GM18502 (cell line): Measurements from ENCODE around the gene CSGALNACT2.

ENCODE experiments used
- ATAC-seq: cut with Tn5 transposase; IDR thresholded peaks from one replicate; pipeline ENCODE4 v1.9.1; 2021; ENCODE audit warnings: mild to moderate bottlenecking; ENCODE audit not compliant: unreplicated experiment, poor library complexity

Gene CSGALNACT2

DNA sequence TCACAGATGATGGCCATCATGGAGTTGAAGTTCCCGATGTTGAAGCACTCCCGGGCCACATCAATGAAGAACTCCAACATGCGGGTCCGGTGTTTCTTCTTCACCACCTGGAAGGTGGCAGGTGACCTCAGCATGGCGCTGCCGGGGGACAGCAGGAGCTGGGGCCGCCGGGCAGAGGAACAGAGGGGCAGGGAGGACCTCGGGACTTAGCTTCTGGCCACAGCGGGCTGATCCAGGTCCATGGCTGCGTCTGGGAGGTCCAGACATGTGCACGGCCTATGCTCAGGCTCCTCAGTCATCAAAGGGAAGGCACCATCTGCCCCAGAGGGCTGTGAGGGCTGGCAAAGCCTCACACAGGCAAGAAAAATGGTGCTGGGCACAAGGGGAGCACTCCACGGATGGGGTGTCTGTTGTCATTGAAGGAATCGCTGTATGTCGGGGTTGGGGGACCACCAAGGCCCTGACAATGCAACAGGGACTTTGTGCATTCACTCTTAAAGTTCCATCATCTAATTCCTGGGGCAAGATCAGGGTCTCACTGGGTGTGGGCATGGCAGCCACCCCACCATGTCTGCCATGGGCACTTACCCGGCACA lies 60.9 kb downstream of the CSGALNACT2 start:
- no peak for ATAC-seq

DNA sequence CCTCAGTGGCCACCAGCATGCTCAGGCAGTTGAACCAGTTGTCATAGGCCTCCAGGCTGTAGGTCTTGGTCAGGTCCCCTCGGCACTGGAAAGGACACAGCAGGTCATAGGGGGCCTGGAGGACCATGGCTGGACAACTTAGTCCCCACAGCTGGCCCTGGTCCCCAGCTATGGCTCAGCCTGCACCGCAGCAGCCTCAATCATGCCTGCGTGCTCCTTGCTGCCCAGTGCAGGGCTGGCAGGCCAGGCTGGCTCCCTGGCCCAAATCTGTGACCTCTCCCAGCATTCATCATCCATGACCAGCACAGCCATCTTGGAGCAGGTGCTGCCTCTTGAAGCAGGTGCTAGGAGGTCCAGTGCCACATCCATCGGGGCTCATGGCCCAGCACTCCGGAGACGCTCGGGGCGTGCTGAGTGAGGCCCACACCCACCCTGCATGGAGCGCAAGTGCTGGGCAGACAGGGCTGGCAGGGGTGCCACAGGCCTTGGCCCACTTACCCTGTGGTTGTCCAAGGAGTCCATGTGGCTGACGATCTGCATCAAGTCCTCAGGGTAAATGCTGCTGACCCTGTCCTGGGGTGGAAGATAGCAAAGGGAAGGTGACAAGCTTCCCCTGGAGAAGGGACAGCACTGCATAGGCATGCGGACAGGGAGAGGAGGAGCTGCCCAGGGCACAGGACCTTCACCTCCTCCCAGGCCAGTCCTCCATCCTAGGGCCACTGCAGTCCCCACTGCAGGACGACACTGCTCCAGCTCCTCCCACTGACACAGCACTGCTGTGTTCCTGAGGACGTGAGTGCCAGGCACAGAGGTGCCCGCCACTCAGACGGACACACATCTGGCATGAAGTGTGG lies 61.7 kb downstream of the CSGALNACT2 start:
- no peak for ATAC-seq

DNA sequence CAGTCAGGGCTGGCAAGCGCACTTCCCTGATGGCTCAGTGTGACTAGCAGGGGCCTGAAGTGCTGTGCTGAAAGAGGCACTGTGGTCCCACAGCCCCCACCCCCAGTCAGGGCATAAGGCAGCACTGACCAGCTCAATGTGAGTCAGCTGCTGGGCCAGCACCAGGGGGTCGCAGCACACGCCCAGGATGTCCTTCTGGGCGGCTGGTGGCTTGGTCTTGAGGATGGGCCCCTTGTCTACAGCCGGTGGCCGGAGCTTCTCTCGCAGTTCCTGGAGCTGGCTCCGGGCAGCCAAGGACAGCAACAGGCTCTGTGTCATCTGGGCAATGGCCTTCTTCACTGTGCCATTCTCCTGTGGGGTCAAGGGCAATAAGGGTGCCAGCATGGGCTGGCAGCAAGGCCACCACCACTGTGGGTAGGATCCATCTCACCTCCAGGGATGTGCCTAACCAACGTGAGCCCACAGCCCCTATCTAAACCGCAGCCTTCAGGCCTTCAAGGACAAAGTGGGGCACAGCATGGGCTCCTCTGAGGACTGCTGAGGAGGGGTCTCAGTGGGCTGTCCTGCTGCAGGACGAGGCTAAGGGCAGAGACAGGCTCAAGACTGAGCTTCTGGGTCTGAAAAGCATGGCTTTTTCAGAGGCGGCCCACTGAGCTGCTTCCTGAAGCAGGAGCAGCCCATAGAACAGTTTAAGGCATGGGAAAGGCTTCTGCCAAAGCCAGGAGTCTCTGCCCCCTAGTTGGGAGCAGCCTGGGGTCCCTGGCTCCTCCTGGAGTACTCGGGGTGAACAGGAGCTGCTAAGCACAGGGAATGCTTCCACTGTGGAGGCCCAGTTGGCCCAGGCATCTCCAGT lies 62.5 kb downstream of the CSGALNACT2 start:
- no peak for ATAC-seq

DNA sequence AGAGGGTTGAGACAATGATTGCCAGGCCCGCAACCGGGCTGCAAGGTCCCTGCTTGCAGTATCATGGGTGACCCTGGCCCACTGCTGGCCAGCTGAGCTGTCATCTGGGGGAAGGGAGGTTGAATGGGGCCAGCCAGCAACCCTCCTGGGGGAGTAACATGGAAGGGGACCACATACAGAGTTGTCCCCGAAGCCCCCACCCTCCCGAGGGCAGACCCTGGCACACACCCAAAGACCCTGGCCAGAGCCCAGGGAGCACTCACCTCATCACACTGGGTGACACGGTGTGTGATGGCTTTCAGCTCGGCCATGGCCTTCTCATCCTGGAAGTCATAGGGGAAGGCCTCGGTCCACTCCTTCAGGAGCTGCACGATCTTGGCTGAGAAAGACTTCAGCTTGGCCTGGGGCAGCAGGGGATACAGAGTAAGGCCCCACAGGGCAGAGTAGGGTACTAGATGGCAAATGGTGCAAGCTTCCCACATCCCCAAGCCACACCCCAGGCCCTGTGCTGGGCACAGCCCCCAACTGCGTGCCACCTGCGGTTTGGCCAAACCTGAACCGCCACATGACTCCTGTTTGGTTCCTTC lies 63.4 kb downstream of the CSGALNACT2 start:
- ATAC-seq: no peak

DNA sequence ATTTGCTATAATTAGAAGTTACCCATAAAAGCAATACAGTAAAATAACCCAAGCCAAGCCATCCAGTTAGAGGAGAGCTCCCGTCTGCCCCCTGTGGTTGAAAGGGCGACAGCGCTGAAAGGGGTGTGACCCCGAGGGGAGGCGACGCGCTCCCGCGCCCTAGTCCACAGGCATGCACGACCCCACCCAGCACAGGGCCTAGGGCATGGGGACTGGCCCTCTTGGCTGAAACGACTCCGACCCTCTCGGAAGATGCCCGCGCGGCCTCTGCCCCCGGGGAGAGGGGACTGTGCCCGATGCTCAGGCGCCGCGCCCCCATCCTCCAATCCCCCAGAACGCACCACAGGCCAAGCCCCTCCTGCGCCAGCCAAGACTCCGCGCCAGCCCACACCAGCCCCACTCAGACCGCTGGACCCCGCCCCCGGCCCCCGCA lies 64.0 kb downstream of the CSGALNACT2 start:
- peak; percentile 56 for ATAC-seq

DNA sequence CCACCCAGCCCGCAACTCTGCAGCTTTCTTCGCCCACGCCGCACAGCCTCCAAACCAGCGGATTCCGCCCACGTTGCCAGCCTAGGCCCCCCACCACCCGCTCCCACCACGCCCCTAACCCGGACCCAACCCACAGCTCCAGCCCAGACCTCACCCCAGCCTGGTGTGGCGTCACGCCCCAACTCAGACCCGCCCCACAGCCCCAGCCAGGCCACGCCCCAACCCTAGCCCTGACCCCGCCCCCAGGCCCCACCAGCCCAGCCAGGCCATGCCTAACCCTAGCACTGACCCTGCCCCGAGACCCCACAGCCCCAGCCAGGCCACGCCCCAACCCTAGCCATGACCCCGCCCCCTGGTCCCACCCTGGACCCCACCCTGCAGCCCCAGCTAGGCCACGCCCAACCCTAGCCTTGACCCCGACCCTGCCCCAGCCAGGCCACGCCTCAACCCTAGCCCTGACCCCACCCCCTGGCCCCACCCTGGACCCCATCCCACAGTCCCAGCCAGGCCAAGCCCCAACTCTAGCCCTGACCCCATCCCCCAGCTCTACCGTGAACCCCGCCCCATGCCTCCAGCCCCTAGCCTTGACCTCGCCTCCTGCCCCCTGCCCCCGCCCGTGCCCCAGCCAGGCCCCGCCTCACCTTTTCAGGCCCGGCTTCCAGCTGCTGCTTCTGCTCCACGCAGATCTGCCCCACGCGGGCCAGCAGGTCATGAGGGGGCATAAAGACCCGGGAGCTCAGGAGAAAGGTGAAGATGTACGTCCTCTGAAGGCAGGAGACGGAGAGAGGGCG lies 64.6 kb downstream of the CSGALNACT2 start:
- ATAC-seq: peak; percentile 43

DNA sequence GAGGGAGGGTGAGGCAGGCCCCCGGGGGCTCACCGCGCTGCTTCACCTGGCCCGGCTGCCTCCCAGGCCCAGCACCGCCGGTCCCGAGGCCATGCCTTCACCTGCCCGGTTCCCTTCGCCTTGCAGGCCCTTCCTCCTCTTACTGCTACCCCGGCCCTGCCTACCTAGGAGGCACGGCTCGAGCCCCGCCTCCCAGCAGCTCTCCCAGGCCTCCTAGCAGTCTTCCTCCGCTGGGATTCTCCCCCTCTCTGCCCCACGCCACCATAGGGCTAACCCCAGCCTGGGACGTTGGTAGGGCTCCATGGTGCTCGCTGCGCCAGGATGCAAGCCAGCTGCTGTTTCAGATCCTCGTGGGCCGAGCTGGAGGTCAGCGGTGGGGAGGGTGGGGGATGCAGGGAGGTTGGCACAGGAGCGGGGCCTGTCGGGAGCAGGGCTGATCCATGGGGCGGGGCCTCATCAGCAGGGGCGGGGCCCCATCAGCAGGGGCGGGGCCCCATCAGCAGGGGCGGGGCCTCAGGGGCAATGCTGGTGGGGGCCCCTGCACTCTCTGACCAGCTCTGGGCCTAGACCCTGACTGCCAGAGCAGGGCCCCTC lies 65.3 kb downstream of the CSGALNACT2 start:
- peak; percentile 49 for ATAC-seq

DNA sequence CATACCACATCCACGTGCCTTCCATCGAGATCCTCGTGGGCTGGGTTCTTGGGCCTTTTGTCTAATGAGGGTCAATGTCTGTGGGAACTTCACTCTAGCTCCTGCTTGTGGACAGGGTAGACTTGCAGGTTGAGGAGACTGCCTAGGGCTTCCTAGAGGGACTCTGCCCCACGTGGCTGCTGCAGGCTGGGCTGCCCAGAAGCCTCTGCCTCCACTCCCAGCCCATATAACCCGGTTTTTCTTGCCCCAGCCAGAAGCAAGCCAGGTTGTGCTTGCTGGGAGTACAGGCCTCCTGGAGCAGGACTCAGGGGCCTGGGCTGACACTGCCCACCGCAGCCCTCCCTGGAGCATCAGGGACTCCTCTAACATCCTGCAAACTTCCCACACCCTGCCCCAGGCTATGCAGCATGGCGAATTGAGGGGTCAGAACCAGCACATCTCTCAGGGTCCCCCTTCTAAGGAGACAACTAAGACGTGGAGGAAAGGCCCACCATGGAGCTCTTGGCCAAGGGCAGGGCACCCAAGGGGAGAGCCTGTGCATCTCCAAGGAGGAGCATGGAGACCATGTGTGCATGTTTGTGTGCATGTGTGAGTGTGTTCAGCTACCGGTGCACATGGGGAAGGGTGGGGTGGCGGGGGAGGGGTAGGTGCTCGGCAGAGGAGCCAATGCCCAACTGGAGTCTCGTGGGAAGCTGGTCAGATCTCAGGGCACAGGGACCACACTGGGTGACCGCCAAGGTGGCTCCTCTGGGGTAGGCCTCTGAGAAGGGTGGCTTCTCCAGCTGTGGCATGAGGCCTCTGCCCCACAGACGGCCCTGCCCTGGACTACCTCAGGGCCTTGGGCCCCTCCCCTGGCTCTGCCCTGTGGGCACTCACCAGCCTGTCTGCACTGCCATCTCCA lies 66.0 kb downstream of the CSGALNACT2 start:
- ATAC-seq: peak; percentile 19

DNA sequence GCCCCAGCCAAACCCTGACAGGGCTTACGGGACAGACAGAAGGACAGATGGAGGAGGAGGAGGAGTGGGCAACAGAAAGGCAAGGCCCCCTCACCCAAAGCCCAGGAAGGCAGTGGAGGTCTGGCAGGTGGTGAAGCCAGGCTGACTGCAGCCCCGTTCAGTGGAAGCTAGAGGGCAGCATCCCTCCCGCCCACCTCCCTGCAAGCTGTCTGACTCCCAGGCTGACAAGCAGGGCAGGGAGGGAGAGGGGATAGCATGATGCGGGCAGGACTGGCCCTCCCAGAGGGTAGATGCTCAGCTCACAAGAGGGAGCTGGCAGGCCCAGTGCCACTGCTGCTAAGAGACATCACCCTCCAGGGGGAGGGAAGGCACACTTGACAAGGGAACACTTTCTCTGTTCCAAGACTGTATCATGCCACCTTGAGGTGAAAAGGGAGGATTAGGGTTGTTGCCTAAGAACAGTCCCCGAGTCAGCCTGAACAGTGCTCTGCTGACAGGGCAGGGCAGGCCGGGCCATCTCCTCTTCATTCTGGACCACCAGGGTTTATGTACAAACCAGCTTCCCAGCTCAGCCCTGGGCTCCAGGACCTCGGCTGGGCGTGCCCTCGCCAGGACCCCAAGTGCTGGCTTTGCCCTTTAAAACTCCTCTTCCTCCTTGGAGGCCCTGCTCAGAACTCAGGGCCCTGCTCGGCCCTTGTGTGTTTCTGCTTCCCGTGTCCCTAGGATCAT lies 66.9 kb downstream of the CSGALNACT2 start:
- peak; percentile 65 for ATAC-seq

DNA sequence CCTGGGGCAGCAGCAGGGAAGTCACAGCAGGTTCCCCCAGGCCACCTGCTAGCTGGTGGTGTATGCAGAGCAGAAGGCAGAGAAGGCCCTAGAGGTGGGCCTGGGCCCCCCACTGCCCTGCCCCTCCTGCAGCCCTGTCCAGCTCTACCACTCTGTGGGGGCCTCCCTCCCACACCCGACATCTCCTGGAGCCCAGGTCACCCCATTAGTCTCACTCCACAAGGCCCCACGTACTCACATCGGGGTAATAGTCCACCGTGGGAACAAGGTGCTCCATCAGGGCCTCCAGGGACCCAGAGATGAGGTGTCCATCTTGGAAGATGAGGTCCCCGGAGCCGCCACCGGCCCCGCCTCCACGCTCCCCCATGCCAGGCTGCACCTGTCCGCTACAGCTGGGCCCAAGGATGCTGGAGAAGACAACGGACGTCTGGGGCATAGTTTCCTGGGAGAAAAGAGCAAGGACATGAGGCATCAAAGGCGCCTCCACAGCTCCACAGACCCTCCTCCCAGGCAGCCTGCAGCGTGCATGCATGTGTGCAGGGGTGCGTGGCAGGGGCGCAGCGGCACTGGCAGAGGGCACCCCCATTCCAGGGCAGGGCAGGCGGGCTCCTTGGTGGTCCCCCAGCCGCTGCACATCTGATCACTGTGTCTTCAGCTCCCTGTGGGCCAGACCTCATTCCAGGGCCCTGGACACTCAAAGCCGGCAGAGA lies 67.6 kb downstream of the CSGALNACT2 start:
- ATAC-seq: no peak

DNA sequence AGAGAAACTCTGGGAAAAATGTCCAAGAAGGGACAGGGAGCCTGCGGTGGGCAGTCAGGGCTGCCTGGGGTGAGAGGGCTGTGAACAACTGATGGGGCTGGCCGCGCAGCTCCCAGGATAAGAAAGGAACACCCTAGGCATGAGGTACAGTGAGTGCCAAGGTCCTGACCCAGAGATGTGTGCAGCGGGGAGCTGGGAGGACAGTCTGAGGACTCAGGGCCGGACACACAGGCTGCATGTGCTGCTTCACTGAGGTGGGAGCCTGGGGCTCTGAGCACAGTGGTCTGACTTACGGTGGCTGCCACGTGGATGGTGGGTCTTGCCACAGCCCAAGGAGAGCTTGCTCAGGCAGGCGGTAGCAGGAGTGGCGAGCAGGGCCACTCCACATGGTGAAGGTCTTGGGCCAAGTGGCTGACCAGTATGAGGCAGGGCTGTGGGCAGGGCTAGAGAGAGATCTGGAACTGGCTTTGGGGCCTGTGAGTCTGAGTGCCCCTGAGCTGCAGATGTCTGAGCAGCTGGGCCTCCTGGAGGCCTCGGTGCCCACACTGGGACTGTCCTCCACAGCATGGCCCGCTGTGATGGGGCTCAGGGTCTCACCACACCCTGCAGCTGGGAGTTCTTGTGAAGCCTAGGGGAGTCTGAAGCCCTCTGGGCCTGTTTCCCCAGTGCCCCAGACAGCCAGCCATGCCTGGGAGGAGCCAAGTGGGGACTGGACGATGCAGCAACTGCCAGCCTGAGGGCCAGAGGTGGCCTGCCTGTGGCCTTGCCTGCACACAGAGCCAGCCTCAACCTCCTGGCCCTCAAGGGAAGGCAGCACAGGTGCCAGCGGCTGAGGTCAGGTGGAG lies 68.4 kb downstream of the CSGALNACT2 start:
- ATAC-seq: no peak

DNA sequence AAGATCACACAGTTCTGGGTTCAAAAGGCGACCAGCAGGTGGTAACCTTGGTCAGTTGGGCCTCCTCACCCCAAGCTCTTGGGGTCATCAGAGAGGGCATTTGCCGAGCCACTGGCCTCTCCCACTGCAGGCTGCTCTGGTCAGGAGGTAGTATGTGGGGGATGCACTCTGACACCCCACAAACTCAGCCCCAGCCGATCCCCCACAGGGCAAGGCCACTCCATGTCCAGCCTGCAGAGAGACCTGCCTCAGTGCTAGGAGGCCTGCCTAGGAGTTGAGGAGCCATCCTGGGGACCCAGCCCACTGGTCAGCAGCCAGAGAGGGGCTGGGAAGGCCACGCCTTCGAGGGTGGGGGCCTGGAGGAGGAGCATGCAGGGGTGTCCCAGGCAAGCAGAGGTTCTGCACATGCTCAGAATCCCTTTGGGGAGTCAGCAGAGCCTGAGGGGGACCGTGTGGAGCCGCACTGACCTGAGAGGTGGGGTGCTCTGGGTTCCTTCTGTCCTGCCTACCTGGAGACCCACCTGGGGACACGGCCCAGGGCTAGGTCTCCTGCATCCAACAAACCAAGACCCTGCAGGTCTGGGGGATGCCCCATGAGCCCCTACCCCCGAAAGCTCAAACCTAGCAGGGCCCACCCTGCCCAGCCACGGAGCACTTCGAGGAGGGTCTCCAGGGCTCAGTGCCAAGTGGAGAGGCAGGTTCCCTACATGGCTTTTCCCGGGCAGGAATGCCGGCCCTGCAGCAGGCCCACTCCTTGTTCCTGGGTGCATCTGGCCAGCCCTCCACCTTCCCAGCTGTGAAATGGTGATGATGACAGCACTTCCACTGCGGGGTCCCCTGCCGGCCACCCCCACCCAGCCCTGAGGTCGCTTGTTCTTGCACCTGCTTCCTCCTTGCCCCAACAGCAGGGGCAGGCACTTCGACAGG lies 70.2 kb downstream of the CSGALNACT2 start:
- ATAC-seq: no peak

DNA sequence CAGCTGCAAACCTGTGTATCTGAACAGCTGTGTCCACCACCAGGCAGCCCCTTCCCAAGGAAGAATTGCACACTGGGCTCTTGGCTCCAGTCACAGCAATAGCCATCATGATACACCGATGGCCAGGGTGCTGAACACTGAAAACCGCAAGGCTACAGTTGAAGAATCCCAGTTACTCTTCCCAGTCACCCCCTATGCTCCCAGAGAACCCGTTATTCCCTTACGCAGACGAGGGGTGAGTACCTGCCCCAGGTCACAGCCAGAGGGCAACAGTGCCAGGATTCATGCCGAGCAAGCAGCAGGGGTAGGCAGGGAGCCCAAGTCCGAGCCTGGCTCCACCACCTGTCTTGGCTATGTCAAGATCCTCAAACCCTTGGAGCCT lies 70.8 kb downstream of the CSGALNACT2 start:
- no peak for ATAC-seq

DNA sequence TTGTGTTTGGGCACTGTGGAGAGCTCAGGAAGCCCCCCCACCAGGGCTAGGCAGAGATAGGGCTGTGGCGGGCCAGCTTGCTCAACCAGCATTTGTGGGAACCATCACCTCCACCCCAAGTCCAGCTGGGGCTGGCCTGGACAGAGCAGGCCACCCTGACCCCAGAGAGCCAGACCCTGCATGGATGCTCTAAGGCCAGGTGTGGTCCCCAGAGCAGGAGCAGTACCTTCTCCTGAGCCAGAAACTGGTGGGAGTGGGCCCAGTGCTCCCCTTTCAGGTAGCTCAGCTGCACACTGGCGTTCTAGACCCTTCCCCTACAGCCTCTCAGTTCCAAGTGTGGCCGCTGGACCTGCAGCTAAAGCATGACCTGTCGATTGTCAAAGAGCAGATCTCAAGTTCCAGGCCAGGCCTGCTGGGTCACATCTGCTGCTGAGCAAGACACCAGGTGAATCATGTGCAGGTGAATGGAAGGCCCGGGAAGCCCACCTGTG lies 71.5 kb downstream of the CSGALNACT2 start:
- ATAC-seq: no peak

DNA sequence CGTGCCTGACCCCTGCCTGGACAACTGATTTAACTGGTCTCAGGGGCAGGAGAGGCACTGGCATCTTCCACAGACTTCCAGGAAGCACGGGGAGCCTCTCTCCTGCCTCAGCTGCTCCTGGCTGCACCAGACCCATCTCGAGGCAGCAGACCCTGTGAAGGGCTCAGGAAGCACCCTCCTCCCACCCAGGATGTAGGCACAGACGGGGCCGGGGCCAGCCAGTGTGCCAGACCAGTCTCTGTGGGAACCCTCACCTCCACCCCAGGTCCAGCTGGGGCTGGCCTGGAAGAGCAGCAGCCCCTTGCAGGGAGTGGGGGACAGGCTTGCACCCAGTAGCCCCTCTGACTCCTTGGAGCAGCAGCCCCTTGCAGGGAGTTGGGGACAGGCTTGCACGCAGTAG lies 72.3 kb downstream of the CSGALNACT2 start:
- ATAC-seq: no peak
